Activated T-helper 1 cell treated with anti-CD3 and anti-CD28 coated beads, Interleukin-2, amount 50 U/mL, for 16 hours (primary cell): ENCODE results near the gene MED13L.
A peak's percentile ranks its signal among the peaks of the same experiment; 100 is the strongest.
"Not testable (repeated sequence)": the region's sequence is repeated elsewhere in the genome, so short reads cannot be mapped to it uniquely, and the experiment has no call there.

Experiments
- DNase-seq, 2 donors: peaks; one replicate each; pipeline ENCODE4 v3.0.0-alpha.2; 2020; ENCODE audit warnings: low read depth in 1 of 2, low spot score in 1 of 2

MED13L gene

DNA sequence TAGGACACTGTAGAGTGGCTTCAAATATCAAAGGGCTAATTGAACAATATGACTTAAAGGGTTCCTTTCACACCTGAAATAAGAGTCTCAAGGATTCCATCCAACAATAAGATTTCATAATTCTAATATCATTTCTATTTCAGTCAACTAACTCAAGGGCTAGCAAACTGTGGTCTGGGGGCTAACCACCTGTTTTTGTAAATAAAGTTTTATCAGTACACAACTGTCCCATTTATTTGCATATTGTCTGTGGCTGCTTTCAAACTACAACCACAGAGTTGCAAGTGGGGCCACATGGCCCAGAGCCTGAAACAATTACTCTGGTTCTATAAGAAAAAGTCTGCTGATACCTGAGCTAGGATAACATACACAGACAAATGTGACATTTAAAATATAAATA lies 29.1 kb downstream of the MED13L start:
- no peak for DNase-seq

DNA sequence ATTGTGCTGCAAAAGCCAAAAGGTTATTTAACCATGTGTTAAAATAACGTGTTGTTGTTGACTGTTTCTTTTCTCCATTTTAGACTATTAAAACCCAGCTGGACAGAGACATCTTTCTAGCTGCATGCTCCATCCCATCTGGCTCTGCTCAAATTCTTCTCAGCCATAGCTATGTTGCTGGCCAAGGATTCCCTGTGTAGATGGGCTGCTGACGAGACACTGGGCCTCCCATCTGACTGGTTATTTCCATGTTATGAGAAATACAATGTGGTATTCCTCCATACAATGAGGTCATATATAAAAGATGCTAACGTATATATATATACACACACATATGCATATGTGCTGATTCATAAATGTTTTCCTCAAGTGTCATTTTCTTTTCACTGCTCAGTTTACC lies 30.1 kb downstream of the MED13L start:
- DNase-seq: no peak

DNA sequence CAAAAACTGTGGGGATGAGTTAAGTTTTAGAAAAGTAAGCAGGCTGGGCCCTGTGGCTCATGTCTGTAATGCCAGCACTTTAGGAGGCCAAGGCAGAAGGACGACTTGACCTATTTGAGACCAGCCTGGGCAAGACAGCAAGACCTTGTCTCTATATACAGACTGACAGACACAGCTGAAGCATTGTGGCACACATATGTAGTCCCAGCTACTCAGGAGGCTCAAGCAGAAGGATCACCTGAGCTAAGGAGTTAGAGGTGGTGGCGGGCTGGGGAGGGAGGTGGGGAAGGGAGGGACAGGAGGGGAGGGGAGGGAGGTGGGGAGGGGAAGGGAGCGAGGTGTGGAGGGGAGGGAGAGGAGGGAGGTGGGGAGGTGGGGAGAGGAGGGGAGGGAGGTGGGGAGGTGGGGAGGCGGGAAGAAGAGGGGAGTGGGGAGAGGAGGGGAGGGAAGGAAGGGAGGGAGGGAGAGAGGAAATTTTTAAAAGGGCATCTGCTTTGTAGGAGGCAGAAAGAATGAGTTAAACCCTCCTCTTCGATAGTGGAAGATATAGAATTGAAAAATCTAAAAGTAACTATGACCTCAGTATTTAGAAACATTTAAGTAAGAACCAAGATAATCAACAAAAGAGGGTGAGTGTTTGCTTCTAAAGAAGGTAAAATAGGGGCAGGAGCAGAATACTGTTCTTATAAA lies 30.9 kb downstream of the MED13L start:
- DNase-seq: no peak

DNA sequence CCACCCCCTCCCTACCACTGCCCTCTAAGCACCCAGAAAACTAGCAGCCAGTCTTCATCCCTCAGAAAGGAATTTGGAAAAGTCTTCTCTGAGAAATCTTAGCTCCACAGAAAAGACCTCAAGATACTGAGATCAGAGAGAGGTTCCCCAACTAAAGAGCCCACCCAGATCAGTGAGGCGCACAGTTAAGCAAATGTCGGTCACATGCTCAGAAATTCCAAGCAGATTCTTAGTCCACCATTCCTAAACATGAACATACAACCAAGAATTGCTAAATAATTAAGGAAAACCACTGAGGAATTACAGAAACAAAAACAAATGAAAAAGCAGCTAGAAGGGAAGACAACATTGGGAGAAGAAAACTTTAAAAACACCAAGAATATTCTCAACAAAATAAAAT lies 32.3 kb downstream of the MED13L start:
- DNase-seq: no peak

DNA sequence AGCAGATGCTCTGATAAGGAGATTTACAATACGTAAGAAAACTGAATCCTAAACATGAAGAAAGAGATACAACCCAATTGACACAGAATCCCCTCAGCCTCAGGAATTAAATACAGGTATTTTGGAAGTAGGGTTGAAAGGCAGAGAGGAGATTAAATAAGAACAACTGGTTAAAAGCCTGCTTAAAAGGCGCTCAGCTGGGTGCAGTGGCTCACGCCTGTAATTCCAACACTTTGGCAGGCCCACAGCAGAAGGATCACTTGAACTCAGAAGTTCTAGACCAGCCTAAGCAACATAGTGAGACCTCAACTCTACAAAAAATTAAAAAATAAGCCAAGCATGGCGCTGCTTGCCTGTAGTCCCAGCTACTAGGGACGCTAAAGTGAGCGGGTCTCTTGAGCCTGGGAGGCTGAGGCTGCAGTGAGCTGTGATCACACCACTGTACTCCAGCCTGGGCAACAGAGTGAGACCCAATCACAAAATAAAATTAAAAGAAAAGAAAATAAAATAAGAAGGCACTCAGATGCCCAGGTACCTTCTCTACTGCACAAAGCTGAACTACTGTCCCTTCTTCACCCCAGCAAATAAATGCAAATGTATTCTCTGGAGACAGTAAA lies 32.9 kb downstream of the MED13L start:
- DNase-seq: no peak

DNA sequence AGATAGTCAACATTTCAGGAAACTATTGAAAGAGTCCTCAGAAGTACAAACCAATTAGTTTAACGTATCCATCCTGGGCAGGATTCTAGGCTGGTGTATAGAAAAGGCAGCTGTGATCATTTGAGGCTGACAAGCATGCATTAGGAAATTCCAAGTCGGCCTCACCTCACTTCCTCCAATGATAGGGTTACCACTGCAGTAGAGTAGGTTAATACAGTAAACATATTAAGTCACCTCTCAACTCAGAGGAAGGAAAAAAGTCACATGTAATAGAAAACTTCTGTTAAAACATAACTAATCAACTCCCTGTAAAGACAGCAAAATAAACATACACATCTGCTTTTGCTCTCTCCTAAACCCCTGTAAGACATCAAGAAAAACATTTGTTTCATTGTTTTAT lies 33.5 kb downstream of the MED13L start:
- DNase-seq: no peak

DNA sequence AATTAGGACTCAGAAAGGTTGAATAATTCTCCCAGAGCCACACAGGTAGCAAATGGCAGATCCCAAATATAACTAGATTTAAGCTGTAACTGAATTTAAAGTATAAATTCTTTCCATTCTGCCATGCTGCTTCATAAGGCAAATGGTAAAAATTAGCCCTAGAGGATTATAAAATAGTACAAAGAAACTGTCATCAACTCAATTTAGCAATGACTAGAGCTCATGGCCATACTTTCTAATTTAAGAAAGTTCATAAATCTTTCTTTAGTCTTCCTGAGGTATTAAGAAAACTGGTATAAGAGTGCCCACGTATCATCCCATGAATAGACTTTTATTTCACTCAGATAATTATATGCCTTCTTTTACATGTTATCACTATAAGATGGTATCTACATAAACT lies 34.8 kb downstream of the MED13L start:
- no peak for DNase-seq

DNA sequence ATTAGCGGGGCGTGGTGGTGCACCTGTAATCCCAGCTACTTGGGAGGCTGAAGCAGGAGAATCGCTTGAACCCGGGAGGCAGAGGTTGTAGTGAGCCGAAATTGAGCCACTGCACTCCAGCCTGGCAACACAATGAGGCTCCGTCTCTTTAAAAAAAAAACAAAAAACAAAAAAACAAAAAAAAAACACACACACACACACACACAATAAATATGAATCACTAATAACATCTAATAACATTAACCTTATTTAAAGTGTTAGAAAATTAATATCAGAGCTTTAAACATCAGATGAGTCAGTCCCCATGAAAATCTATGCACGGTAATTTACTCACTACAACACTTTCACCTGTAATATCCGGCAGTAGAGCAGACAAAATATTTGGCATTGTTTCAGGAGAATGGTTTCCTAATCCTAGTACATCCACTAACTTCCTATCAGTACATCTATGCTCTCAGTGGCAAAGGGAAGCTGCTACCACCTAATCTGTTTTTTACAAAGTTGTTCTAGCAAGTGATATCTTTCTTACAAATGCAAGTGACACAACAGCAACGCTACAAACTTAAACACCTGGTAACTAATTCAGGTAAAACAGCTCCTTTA lies 36.2 kb downstream of the MED13L start:
- no peak for DNase-seq

DNA sequence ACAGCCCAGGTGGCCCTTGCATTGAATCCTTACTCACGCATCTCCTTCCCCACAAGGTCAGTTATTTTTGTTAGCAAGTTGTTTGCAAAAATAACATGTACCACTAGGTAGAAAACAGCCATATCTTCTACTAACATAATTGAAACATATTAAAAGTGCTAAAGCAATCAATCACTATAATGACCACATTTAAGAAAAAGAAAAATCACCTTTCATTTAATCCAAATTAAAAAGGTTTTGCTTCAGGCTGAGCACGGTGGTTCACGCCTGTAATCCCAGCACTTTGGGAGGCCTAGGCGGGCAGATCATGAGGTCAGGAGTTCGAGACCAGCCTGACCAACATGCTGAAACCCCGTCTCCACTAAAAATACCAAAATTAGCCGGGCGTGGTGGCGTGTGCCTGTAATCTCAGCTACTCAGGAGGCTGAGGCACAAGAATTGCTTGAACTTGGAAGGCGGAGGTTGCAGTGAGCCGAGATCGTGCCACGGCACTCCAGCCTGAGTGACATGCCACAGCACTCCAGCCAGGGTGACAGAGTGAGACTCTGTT lies 38.8 kb downstream of the MED13L start:
- DNase-seq: not testable (repeated sequence)

DNA sequence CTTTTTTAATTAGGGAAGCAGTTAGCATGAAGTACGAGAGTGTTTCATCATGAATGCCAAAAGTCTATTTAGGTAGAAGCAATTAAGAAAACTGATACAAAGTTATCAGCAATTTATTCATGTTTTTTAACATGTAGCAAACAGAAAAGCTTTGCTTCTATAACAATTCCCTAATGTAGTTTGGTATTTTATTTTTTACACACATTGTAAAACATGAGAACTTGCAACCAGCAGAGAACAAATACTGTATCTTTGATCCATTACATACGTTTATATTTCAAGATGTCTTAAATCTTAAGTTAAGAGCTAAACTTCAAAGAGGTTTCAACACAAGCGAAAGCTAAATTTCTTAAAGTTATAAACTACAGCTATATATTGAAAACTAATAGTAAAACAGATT lies 39.3 kb downstream of the MED13L start:
- no peak for DNase-seq

DNA sequence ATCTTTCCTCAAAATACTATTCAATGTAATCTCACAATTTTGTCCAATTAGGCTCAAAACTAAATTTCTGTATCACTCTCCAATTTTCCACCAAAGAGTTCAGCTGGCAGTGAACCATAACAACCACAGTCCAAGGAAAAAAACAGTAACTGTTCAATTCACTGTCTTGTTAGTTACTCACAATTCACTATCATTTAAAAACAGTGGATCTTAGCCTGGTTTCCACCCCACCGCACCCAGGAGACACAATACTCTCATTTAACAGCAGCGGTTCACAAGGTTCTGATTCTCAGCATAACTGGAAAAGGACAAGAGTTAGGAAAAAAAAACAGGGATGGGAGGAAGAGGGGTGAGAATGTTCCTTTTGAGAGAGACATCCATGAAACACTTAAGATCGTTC lies 40.5 kb downstream of the MED13L start:
- DNase-seq: no peak

DNA sequence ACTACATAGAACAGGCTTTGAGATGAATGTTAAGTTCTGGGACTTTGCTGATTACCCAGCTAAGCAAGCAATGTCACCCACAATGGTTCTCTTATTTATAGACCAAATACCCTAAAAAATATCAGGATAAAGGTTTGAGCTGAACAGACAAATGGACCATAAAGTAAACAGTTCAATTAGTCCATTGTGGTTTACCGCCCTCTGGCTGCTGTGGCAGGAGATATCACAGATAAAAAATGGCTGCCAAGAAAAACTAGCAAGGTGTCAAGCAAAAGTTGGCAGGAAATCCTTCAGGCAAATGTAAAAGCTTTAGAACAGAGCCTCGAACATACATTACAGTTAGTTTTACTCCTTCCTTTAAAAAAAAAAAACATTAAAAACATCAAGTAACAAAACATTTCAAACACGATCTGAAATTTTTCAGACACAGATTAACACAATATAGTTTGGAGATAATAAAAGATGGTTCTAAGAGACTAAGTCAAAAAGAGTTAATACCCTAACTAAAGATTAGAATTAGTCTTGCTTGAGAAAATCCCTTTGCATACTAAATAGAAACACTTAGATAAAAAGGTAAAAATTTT lies 41.3 kb downstream of the MED13L start:
- peak in 1 of 2 donors; percentile 15 for DNase-seq

DNA sequence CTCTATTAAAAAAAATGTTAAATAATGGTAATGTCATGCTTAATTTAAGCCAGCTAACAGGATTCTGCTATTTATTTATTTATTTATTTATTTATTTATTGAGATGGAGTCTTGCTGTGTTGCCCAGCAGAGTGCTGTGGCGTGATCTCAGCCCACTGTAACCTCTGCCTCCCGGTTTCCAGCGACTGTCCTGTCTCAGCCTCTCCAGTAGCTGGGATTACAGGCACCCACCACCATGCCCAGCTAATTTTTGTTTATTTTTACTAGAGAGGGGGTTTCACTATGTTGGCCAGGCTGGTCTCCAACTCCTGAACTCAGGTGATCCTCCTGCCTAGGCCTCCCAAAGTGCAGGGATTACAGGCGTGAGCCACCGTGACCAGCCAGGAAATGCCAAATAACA lies 43.3 kb downstream of the MED13L start:
- not testable (repeated sequence) for DNase-seq

DNA sequence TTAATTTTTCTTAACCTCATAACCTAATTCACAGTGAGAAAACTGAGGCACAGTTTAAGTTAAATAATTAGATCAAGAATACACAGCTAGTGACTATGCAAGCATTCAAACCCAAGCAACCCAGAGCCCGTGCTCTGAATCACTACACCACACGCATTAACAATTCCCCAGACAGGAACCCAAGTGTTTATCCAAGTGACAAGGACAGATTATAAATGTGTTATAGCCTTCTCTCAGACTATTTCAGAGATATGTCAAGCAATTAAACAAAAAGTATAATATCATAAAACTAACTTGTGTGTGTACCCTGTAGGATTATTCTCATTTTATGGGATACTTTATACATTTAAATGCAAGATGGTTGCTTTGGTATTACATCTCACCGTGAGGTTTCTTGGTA lies 43.8 kb downstream of the MED13L start:
- no peak for DNase-seq

DNA sequence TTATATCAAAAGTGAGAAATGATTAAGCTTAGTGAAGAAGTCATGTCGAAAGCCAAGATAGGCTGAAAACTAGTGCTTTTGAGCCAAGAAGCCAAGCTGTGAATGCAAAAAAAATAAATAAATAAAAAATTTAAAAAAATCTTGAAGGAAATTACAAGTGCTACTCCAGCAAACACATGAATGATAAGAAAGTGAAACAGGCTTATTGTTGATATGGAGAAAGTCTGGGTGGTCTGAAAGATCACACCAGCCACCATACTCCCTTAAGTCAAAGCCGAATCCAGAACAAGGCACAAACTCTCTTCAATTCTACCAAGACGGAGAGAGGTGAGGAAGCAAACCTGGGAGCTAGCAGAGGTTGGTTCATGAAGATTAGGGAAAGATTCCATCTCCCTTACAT lies 49.7 kb downstream of the MED13L start:
- DNase-seq: no peak

DNA sequence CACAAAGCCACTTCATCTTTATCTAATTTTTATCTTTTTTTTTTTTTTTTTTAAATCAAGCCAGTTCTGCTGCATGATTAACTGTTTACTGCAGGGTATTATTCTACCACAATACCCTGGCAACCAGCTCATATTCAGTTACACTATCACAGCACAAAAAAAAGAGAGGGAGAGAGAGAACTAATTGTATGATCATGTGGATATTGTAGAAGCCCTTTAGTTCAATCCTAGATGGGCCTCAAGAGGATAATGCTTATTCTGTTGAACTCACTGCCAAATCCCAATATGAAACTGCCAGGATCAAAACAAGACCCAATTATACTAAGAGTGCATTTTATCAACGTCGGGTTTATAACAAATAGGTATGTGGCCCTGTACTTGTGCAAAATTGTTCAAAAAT lies 51.5 kb downstream of the MED13L start:
- DNase-seq: no peak

DNA sequence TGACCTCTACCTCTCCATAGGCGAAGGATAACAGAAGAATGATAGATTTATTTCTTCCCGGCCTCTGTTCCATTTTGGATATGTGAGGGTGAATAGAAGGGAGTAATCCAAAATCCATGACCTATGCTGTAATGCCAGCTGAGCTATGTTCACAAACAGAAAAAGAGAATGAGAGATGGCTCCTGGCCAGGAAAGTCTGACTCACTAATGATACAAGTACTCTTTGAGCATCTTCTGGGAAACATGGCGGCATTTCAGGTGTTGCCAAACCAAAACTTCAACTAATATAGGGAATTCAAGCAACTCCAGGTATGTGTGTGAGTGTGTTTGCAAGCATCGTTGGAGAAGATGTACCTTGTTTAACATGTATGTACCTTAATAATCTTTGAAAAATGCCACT lies 55.1 kb downstream of the MED13L start:
- no peak for DNase-seq

DNA sequence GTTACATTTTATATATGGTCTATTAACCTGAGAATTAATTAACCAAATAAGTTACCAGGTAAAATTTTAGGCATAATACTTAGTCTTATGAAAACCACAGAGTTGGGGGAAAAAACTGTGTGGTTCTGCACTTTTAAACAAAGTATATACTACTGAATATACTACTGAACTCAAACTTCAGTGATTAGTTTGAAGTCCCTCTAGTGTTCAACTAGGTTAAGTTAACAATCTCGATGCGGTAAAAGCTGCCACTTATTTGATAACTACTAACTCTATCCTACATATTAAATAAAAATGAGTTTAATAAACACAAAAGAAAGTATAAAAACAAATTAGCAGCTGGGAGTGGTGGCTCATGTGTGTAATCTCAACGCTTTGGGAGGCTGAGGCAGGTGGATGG lies 56.7 kb downstream of the MED13L start:
- no peak for DNase-seq

DNA sequence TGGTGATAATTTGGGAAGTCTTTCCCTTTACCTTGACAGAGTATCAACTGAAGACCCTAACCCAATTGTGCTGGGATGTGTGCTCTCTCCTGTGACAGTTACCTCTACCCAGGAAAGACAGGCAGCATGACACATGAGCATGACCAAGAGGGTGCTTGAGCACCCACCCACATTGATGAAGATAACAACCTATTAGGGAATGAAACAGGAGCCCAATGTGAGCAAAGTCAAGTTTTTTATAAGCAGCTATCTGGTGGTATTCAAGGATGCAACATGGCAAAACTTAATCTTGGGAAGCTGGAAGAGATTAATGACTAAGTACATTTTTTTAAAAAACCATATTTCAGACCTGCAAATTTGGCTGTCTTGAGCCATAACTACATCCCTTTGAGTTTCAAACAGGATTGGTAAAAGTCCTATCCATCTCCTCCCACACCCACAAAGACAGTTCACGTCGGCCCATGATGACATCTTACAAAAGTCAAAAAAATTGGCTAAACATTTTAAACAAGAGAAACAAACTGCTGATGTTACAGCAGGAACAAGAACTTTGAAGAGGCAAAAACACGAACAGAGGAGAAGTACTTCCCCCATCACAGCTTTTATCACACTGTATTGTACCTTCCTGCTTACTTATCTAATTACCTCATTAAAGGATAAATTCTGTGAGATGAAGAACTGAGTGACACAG lies 60.3 kb downstream of the MED13L start:
- no peak for DNase-seq

DNA sequence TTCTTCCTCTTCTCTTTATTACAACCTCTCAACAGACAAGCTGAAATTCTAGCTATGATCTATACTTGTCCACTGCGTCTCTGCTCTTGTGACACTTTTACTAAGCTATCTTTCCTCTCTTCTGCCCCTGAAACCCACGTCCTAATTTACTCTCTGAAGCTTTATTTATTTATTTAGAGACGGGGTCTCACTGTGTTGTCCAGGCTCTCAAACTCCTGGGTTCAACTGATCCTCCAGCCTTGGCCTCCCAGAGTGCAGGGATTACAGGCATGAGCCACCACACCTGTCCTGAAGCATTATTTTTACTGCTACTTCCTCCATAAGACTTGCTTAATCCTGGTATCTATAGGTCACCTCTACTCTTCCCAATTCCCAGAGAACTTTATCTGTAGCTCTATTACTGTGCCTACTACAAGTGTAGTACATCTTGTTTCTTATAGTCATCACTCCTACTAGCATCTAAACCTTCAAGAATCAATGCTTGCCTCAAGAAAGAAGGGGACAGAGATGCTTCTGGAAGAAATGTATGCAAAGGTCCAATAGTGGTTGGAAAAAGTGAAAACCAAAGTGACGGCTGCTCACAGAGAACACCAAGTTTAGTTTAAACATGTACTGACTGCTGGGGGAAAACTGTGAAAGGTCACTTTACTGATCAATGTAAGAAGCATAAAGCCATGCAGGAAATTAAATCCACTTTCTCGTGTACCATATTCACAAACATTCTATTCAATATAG lies 61.3 kb downstream of the MED13L start:
- no peak for DNase-seq

DNA sequence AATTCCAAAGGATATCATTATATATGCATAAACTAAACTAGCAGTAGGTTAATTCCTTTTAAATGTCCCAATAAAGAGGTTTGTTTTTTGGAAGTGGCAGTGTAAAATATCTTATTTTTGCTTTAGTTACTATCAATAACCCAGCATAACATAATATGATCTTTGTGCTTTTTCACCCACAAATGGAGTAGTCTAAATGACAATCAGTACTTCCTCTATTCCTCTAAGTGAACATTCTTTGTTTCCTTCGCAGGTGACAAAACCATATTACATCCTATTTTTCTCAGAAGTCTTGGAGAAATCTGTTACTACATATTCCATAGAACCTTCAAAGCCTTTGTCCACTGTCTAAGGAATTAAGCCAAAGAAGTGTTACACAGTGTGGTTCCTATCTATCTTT lies 62.5 kb downstream of the MED13L start:
- DNase-seq: no peak
